ENCODE results near the gene TSPYL1.
"Not testable (repeated sequence)": the region's sequence is repeated elsewhere in the genome, so short reads cannot be mapped to it uniquely, and the experiment has no call there.

Gene TSPYL1

DNA sequence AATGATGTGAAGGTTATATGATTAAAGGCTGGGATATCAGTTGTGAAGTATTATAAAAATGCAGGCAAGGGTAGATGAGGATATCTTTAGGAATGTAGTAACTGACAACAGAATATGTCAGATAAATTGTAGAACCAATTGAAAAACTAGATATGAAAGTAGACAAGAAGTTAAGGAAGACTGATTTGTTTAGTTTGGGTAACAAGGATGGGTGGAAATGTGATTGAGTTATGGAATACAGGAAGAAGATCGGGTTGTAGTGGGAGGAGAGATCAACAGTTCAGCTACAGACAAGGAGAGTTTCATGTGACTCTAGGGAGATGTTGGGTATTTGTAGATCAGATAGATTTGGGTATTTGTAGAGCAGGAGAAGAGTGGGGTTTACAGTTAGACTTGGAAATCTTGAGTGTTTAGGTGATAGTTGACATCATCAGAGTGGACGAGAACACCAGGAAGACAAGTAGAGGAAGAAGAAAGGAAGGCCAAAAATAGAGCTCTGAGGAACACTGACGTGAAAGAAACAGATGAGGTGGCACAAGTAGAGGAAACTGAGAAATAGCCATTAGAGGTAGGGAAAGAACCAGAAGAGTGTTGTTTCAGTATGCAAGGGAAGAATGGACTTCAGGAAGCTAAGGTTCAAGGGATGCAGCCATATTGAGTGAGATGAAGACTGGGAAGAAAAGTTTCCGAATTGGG, 12.1 kb upstream of the TSPYL1 start:
- Mint-ChIP-seq H3K36me3 (ENCODE audit: low read depth) (no peaks in the 10 kb centered on the region), H3K27ac (no peak overlapping the region), H3K27me3 (ENCODE audit: low read depth, poor library complexity) (no peaks in the 10 kb centered on the region), H3K4me3 (no peak overlapping the region), H3K9me3 (peaks cover 4% of the 10 kb centered on the region), H3K4me1 (no peaks in the 10 kb centered on the region)
- no peak for DNase-seq
- TF ChIP-seq CTCF (IDR thresholded peaks at IDR 0.05): no peak

DNA sequence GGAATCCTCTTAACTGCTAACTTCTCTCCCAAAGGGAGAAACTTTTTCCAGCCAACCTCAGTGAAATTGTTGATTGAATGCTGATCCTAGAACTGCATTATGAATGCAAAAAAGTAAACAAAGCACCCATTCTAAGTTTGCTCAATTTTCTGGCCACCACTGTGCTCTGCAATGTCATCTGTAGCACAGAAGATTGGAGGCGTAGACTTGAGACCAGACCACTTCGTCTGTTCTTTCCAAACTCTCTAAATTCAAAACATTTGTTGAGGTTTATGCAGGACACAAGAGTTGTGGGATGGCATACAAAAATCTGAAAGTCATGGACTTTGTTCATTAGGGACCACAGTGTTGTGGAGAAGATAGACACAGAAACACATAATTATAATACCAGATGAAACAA, 11.1 kb upstream of the TSPYL1 start:
- Mint-ChIP-seq H3K9me3 (peaks cover 1% of the 10 kb centered on the region), H3K4me3 (no peak overlapping the region), H3K4me1 (no peaks in the 10 kb centered on the region), H3K36me3 (ENCODE audit: low read depth) (no peaks in the 10 kb centered on the region), H3K27me3 (ENCODE audit: low read depth, poor library complexity) (no peaks in the 10 kb centered on the region), H3K27ac (no peak overlapping the region)
- DNase-seq: no peak
- no peak for TF ChIP-seq CTCF (IDR thresholded peaks at IDR 0.05)

GRCh38 chr6:116289876-116290275, 10.1 kb upstream of the TSPYL1 start:
- TF ChIP-seq CTCF (IDR thresholded peaks at IDR 0.05): no peak
- no peak for DNase-seq
- Mint-ChIP-seq H3K4me1 (no peaks in the 10 kb centered on the region), H3K27ac (no peak overlapping the region), H3K9me3 (peaks cover 10% of the 10 kb centered on the region), H3K4me3 (no peak overlapping the region), H3K27me3 (ENCODE audit: low read depth, poor library complexity) (no peaks in the 10 kb centered on the region), H3K36me3 (ENCODE audit: low read depth) (peaks cover 6% of the 10 kb centered on the region)

DNA sequence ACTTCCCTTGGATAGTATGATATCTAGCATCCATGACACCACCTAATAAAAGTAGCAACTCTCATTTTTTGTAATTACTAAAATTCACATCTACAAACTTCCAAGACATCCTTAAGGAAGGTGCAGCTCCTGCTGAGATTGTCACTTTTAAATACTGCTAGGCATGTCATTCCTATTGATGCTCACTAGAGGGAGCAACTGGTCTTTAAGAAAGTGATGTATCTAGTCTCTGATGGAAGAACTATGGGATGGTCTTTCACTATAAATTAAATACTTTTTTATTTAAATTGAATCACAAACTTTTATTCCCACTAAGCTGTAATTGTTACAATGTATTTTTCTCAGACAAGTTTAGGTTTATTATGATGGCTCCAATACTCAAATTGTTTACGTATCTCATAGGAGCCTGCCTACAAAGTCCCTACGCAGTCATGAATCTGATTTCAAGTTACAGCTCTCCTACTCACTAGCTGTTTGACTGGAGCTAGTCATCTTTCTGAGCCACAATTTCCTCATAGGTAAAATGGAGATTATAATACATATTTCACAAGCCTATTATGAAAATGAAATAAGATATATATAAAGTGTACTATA, 8.1 kb upstream of the TSPYL1 start:
- H3K27ac Mint-ChIP-seq: no peak overlapping the region
- H3K36me3 Mint-ChIP-seq (ENCODE audit: low read depth): peaks cover 6% of the 10 kb centered on the region
- H3K27me3 Mint-ChIP-seq (ENCODE audit: low read depth, poor library complexity): no peaks in the 10 kb centered on the region
- DNase-seq: no peak
- peaks cover 6% of the 10 kb centered on the region for H3K4me1 Mint-ChIP-seq
- no peak overlapping the region for H3K4me3 Mint-ChIP-seq
- TF ChIP-seq CTCF (IDR thresholded peaks at IDR 0.05): peak; percentile 95
- peaks cover 10% of the 10 kb centered on the region for H3K9me3 Mint-ChIP-seq

- DNase-seq: no peak
- H3K36me3 Mint-ChIP-seq (ENCODE audit: low read depth): peaks cover 6% of the 10 kb centered on the region
- peaks cover 6% of the 10 kb centered on the region for H3K4me1 Mint-ChIP-seq
- H3K9me3 Mint-ChIP-seq: peaks cover 10% of the 10 kb centered on the region
- H3K27ac Mint-ChIP-seq: no peak overlapping the region
- TF ChIP-seq CTCF (IDR thresholded peaks at IDR 0.05): no peak
- H3K4me3 Mint-ChIP-seq: no peak overlapping the region
- no peaks in the 10 kb centered on the region for H3K27me3 Mint-ChIP-seq (ENCODE audit: low read depth, poor library complexity)
These were observed 7.1 kb upstream of the TSPYL1 start for GRCh38 chr6:116286773-116287358.

- DNase-seq; H3K4me3 Mint-ChIP-seq; H3K27ac Mint-ChIP-seq; H3K36me3 Mint-ChIP-seq (ENCODE audit: low read depth); H3K27me3 Mint-ChIP-seq (ENCODE audit: low read depth, poor library complexity): not testable (repeated sequence)
- H3K9me3 Mint-ChIP-seq: peaks cover 10% of the 10 kb centered on the region
- H3K4me1 Mint-ChIP-seq: peaks cover 18% of the 10 kb centered on the region
These were observed 5.3 kb upstream of the TSPYL1 start for GRCh38 chr6:116284984-116285383.

All from nephron progenitor cell (in vitro differentiated cells).